Central memory CD8-positive, alpha-beta T cell (primary cell): ENCODE measurements around the gene RBM45.
"Not testable (repeated sequence)": the region's sequence is repeated elsewhere in the genome, so short reads cannot be mapped to it uniquely, and the experiment has no call there.

Experiments
- ATAC-seq: fragments of 150-1000 bp; cut with Tn5 transposase; replicated peaks from 2 replicates; pipeline ENCODE4 v1.10.0; 2022; ENCODE audit warnings: mild to moderate bottlenecking, moderate FRiP score, moderate number of reproducible peaks; ENCODE audit not compliant: poor library complexity, severe bottlenecking; ENCODE audit errors: extremely low read depth
- DNase-seq, 2 donors: peaks; one replicate each; pipeline ENCODE4 v3.0.0; 2021; ENCODE audit warnings: low spot score in 2 of 2
- H3K27ac Mint-ChIP-seq: one replicate; pipeline ENCODE4 v1.8.0; 2022; ENCODE audit warnings: low read depth, mild to moderate bottlenecking, moderate library complexity, mixed read lengths
- H3K27me3 Mint-ChIP-seq: one replicate; pipeline ENCODE4 v1.8.0; 2022; ENCODE audit warnings: mixed read lengths
- H3K36me3 Mint-ChIP-seq: one replicate; pipeline ENCODE4 v1.8.0; 2022; ENCODE audit warnings: mild to moderate bottlenecking, moderate library complexity, mixed read lengths; ENCODE audit not compliant: insufficient read depth
- H3K4me1 Mint-ChIP-seq: one replicate; pipeline ENCODE4 v1.8.0; 2022; ENCODE audit warnings: mixed read lengths
- H3K4me3 Mint-ChIP-seq: one replicate; pipeline ENCODE4 v1.8.0; 2022; ENCODE audit warnings: mild to moderate bottlenecking, moderate library complexity, mixed read lengths
- H3K9me3 Mint-ChIP-seq: one replicate; pipeline ENCODE4 v1.8.0; 2022; ENCODE audit warnings: mixed read lengths

Gene RBM45

GRCh38 chr2:178152977-178153376 lies 40.7 kb downstream of the RBM45 start:
- no peak overlapping the region for H3K27ac Mint-ChIP-seq

GRCh38 chr2:178153878-178154277 lies 41.6 kb downstream of the RBM45 start:
- not testable (repeated sequence) for H3K4me1 Mint-ChIP-seq, DNase-seq, H3K36me3 Mint-ChIP-seq, ATAC-seq, H3K27ac Mint-ChIP-seq, H3K4me3 Mint-ChIP-seq, H3K9me3 Mint-ChIP-seq
- peaks cover 50% of the 10 kb centered on the region for H3K27me3 Mint-ChIP-seq

More at GRCh38 chr2:178152977-178153376, 40.7 kb downstream of the RBM45 start:
- no peaks in the 10 kb centered on the region for H3K4me1 Mint-ChIP-seq
- H3K36me3 Mint-ChIP-seq, result no peaks in the 10 kb centered on the region
- DNase-seq (no peak), ATAC-seq (no peak)
- peaks cover 45% of the 10 kb centered on the region for H3K27me3 Mint-ChIP-seq
- H3K9me3 Mint-ChIP-seq, result peaks cover 8% of the 10 kb centered on the region
- H3K4me3 Mint-ChIP-seq, result no peak overlapping the region

- Mint-ChIP-seq H3K27me3 (peaks cover 50% of the 10 kb centered on the region), H3K9me3 (peaks cover 8% of the 10 kb centered on the region), H3K27ac (no peak overlapping the region), H3K4me1 (no peaks in the 10 kb centered on the region), H3K4me3 (no peak overlapping the region), H3K36me3 (no peaks in the 10 kb centered on the region)
- no peak for ATAC-seq
- no peak for DNase-seq
Observed at GRCh38 chr2:178155524-178155923, 43.3 kb downstream of the RBM45 start.

GRCh38 chr2:178157574-178157973 lies 45.3 kb downstream of the RBM45 start:
- H3K4me1 Mint-ChIP-seq, result no peaks in the 10 kb centered on the region
- no peak overlapping the region for H3K27ac Mint-ChIP-seq
- peaks cover 56% of the 10 kb centered on the region for H3K27me3 Mint-ChIP-seq
- H3K36me3 Mint-ChIP-seq, result no peaks in the 10 kb centered on the region
- H3K9me3 Mint-ChIP-seq, result peaks cover 8% of the 10 kb centered on the region
- ATAC-seq (no peak), DNase-seq (no peak)
- no peak overlapping the region for H3K4me3 Mint-ChIP-seq

GRCh38 chr2:178159966-178160365 lies 47.7 kb downstream of the RBM45 start:
- Mint-ChIP-seq H3K4me3 (no peak overlapping the region), H3K27ac (no peak overlapping the region), H3K4me1 (no peaks in the 10 kb centered on the region), H3K36me3 (no peaks in the 10 kb centered on the region), H3K27me3 (peaks cover 57% of the 10 kb centered on the region), H3K9me3 (peaks cover 7% of the 10 kb centered on the region)
- no peak for ATAC-seq
- DNase-seq, result no peak

GRCh38 chr2:178160601-178161000 lies 48.4 kb downstream of the RBM45 start:
- no peak overlapping the region for H3K4me3 Mint-ChIP-seq
- H3K9me3 Mint-ChIP-seq, result peaks cover 1% of the 10 kb centered on the region
- H3K4me1 Mint-ChIP-seq, result no peaks in the 10 kb centered on the region
- DNase-seq, result no peak
- no peak overlapping the region for H3K27ac Mint-ChIP-seq
- H3K27me3 Mint-ChIP-seq, result peaks cover 53% of the 10 kb centered on the region
- ATAC-seq, result no peak
- no peaks in the 10 kb centered on the region for H3K36me3 Mint-ChIP-seq

- H3K27ac Mint-ChIP-seq, result no peak overlapping the region
- no peak overlapping the region for H3K4me3 Mint-ChIP-seq
- no peaks in the 10 kb centered on the region for H3K4me1 Mint-ChIP-seq
Observed at GRCh38 chr2:178163395-178163794, 51.2 kb downstream of the RBM45 start.

GRCh38 chr2:178163911-178164310 lies 51.7 kb downstream of the RBM45 start:
- H3K4me1 Mint-ChIP-seq, result no peaks in the 10 kb centered on the region
- no peak for ATAC-seq

More at GRCh38 chr2:178163395-178163794, 51.2 kb downstream of the RBM45 start:
- no peak for ATAC-seq
- DNase-seq, result no peak
- no peaks in the 10 kb centered on the region for H3K36me3 Mint-ChIP-seq
- no peaks in the 10 kb centered on the region for H3K9me3 Mint-ChIP-seq
- H3K27me3 Mint-ChIP-seq, result peaks cover 39% of the 10 kb centered on the region

GRCh38 chr2:178173657-178174056 lies 61.4 kb downstream of the RBM45 start:
- Mint-ChIP-seq H3K4me3 (no peak overlapping the region), H3K9me3 (no peaks in the 10 kb centered on the region), H3K4me1 (no peaks in the 10 kb centered on the region), H3K27ac (no peak overlapping the region), H3K36me3 (peaks cover 3% of the 10 kb centered on the region), H3K27me3 (peaks cover 43% of the 10 kb centered on the region)
- ATAC-seq, result no peak
- DNase-seq, result no peak

More at GRCh38 chr2:178163911-178164310, 51.7 kb downstream of the RBM45 start:
- Mint-ChIP-seq H3K36me3 (no peaks in the 10 kb centered on the region), H3K9me3 (no peaks in the 10 kb centered on the region), H3K4me3 (no peak overlapping the region), H3K27ac (no peak overlapping the region), H3K27me3 (peaks cover 34% of the 10 kb centered on the region)
- DNase-seq, result no peak

GRCh38 chr2:178177066-178177679 lies 64.9 kb downstream of the RBM45 start:
- Mint-ChIP-seq H3K4me3 (no peak overlapping the region), H3K27me3 (peaks cover 22% of the 10 kb centered on the region), H3K4me1 (no peaks in the 10 kb centered on the region), H3K9me3 (no peaks in the 10 kb centered on the region), H3K36me3 (peaks cover 2% of the 10 kb centered on the region), H3K27ac (no peak overlapping the region)
- no peak for ATAC-seq
- no peak for DNase-seq
